Right lobe of liver (tissue), 4 donors: ENCODE results near the gene ZNF3.

Experiments used
- POLR2A ChIP-seq: fragments of 450-650 bp; IDR thresholded peaks from one replicate; pipeline ENCODE4 v1.6.1; 2017; ENCODE audit warnings: antibody characterized with exemption, mild to moderate bottlenecking
- TF ChIP-seq, protein P1 (sequence below), 4 donors: fragments of 200-600 bp in 3 of 4; fragments of 450-650 bp in 1 of 4; IDR thresholded peaks; one replicate each; pipeline versions ENCODE4 v1.5.1 to v1.8.0; 2016 to 2022; ENCODE audit warnings: antibody characterized with exemption in 4 of 4, mild to moderate bottlenecking in 2 of 4
- donor health status: DM: no; HTN: no; CAD: no.
- donor health status: DM: no; HTN: no; CAD: no.
- donor health status: DM: no; HTN: yes; CAD: no.

DNA sequence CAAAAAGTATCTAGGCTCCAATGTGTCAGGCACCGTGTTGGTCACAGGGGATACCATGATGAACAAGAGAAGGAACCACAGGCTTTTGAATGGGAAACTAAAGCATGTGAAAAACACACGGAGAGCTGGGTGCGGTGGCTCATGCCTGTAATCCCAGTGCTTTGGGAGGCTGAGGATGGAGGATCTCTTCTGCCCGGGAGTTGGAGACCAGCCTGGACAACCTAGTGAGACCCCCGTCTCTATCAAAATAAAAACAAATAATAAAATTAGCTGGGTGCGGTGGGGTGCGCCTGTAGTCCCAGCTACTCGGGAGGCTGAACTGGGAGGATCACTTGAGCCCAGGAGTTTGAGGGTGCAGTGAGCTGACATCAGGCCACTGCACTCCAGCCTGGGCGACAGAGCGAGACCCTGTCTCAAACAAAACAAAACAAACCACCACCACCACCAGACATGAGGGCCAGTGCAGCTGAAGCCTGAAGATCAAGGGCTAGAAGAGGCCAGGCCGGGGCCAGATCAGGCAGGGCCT is 6.6 kb upstream of the ZNF3 start:
- no peak for TF ChIP-seq POLR2A
- TF ChIP-seq, protein P1, sequence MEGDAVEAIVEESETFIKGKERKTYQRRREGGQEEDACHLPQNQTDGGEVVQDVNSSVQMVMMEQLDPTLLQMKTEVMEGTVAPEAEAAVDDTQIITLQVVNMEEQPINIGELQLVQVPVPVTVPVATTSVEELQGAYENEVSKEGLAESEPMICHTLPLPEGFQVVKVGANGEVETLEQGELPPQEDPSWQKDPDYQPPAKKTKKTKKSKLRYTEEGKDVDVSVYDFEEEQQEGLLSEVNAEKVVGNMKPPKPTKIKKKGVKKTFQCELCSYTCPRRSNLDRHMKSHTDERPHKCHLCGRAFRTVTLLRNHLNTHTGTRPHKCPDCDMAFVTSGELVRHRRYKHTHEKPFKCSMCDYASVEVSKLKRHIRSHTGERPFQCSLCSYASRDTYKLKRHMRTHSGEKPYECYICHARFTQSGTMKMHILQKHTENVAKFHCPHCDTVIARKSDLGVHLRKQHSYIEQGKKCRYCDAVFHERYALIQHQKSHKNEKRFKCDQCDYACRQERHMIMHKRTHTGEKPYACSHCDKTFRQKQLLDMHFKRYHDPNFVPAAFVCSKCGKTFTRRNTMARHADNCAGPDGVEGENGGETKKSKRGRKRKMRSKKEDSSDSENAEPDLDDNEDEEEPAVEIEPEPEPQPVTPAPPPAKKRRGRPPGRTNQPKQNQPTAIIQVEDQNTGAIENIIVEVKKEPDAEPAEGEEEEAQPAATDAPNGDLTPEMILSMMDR (IDR thresholded peaks at IDR 0.05), result no peak
